Measurements from ENCODE around the gene TNNC2. TPM values are rescaled to one million over a fixed set of nuclear protein-coding genes. Genes with fewer than 3 reads are reported as not detected.

TNNC2 gene
- total and polyA plus RNA-seq, 2 experiments from 2014 or later: 0.59 to 32.5 TPM

GRCh38 chr20:45813489-45813888, 13.6 kb downstream of the TNNC2 start:
- Histone ChIP-seq H3K36me3 (ENCODE audit: insufficient read depth) (peaks cover 43% of the 10 kb centered on the region), H3K4me1 (ENCODE audit: insufficient read depth) (peaks cover 13% of the 10 kb centered on the region), H3K79me2 (replicated peaks; ENCODE audit: insufficient read depth) (peaks cover 26% of the 10 kb centered on the region), H4K20me1 (replicated peaks; ENCODE audit: insufficient read depth) (peaks cover 12% of the 10 kb centered on the region), H3K4me2 (peak overlapping the region; percentile 95), H3K4me3 (peak overlapping the region; percentile 81), H3K27ac (ENCODE audit: low read depth) (peak overlapping the region; percentile 78; the same call in 1 of the 2 replicates), H3K27me3 (ENCODE audit: insufficient read depth) (no peaks in the 10 kb centered on the region), H3F3A (replicated peaks; ENCODE audit: low read depth) (peaks cover 43% of the 10 kb centered on the region), H2AFZ (no peak overlapping the region), H3K9me2 (ENCODE audit: insufficient read depth) (no peaks in the 10 kb centered on the region)
- peaks cover 18% of the 10 kb centered on the region for H3K4me1 Mint-ChIP-seq
- H3K27me3 Mint-ChIP-seq (ENCODE audit: insufficient read depth, low read depth, poor library complexity): peaks cover 5% of the 10 kb centered on the region
- peaks cover 77% of the 10 kb centered on the region for H3K36me3 Mint-ChIP-seq (ENCODE audit: low read depth)
- DNase-seq (ENCODE audit: low spot score): no peak
- no peaks in the 10 kb centered on the region for H3K9me3 Mint-ChIP-seq
- H3K27ac Mint-ChIP-seq: peak overlapping the region; percentile 83
- ATAC-seq: no peak
- TF ChIP-seq JUNB (IDR thresholded peaks at IDR 0.05; ENCODE audit: unreplicated experiment) (no peak), ZNF331 (CRISPR knock-in tag; IDR thresholded peaks at IDR 0.05; ENCODE audit: low read depth) (no peak), CREB1 (CRISPR knock-in tag; IDR thresholded peaks at IDR 0.05; ENCODE audit: low read depth) (no peak), EZH2 (IDR thresholded peaks at IDR 0.05; ENCODE audit: low read depth, unreplicated experiment) (no peak)
- peak overlapping the region; percentile 98 for H3K4me3 Mint-ChIP-seq

DNA sequence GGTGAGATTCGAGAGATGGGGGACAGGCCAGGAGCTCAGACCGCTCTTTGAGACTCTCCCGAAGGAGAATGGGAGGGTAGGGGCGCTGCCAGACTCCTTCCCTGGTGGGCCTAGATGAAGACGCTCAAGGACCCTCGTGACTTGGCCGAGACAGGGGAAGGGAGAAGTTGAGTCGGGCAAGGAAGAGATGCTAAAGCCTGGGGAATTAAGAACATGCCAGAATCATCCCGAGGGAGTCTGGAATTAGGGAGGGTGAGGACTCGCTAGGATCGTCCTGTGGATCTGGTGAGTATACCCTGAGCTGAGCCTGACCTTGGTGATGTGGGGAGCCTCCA, 14.1 kb downstream of the TNNC2 start:
- H3K36me3 Mint-ChIP-seq (ENCODE audit: low read depth): peaks cover 79% of the 10 kb centered on the region
- Histone ChIP-seq H3K27ac (ENCODE audit: low read depth) (peak overlapping the region; percentile 78), H3K9me2 (ENCODE audit: insufficient read depth) (no peaks in the 10 kb centered on the region), H4K20me1 (replicated peaks; ENCODE audit: insufficient read depth) (peaks cover 12% of the 10 kb centered on the region), H3K4me3 (peak overlapping the region; percentile 81), H3K27me3 (ENCODE audit: insufficient read depth) (no peaks in the 10 kb centered on the region), H3K4me1 (ENCODE audit: insufficient read depth) (peaks cover 13% of the 10 kb centered on the region), H3K79me2 (replicated peaks; ENCODE audit: insufficient read depth) (peaks cover 26% of the 10 kb centered on the region), H2AFZ (no peak overlapping the region), H3K36me3 (ENCODE audit: insufficient read depth) (peaks cover 45% of the 10 kb centered on the region), H3F3A (replicated peaks; ENCODE audit: low read depth) (peaks cover 41% of the 10 kb centered on the region), H3K4me2 (peak overlapping the region; percentile 95)
- no peaks in the 10 kb centered on the region for H3K9me3 Mint-ChIP-seq
- H3K4me3 Mint-ChIP-seq: peak overlapping the region; percentile 98
- peak; percentile 17 for ATAC-seq
- DNase-seq (ENCODE audit: low spot score): no peak
- peaks cover 3% of the 10 kb centered on the region for H3K27me3 Mint-ChIP-seq (ENCODE audit: insufficient read depth, low read depth, poor library complexity)
- H3K27ac Mint-ChIP-seq: peak overlapping the region; percentile 83
- peaks cover 15% of the 10 kb centered on the region for H3K4me1 Mint-ChIP-seq
- TF ChIP-seq REST (IDR thresholded peaks at IDR 0.05; ENCODE audit: unreplicated experiment) (no peak), CREB1 (CRISPR knock-in tag; IDR thresholded peaks at IDR 0.05; ENCODE audit: low read depth) (no peak), ZNF331 (CRISPR knock-in tag; IDR thresholded peaks at IDR 0.05; ENCODE audit: low read depth) (no peak), NANOG (IDR thresholded peaks at IDR 0.05; ENCODE audit: borderline replicate concordance) (no peak), ETS1 (IDR thresholded peaks at IDR 0.05) (no peak), EZH2 (IDR thresholded peaks at IDR 0.05; ENCODE audit: low read depth, unreplicated experiment) (no peak), POLR2AphosphoS5 (IDR thresholded peaks at IDR 0.05; ENCODE audit: low read depth) (no peak), ZNF114 (CRISPR knock-in tag; IDR thresholded peaks at IDR 0.05) (no peak), STAT1 (IDR thresholded peaks at IDR 0.05; ENCODE audit: unreplicated experiment) (no peak), ZNF462 (CRISPR knock-in tag; IDR thresholded peaks at IDR 0.05) (no peak)

Measured in GM23338 (cell line).